Measurements from ENCODE around the gene FAM168A. TPM values are rescaled to one million over a fixed set of nuclear protein-coding genes. Genes with fewer than 3 reads are reported as not detected.

FAM168A gene
- total RNA-seq, 1 donor from 2014 or later: 21.2 TPM

DNA sequence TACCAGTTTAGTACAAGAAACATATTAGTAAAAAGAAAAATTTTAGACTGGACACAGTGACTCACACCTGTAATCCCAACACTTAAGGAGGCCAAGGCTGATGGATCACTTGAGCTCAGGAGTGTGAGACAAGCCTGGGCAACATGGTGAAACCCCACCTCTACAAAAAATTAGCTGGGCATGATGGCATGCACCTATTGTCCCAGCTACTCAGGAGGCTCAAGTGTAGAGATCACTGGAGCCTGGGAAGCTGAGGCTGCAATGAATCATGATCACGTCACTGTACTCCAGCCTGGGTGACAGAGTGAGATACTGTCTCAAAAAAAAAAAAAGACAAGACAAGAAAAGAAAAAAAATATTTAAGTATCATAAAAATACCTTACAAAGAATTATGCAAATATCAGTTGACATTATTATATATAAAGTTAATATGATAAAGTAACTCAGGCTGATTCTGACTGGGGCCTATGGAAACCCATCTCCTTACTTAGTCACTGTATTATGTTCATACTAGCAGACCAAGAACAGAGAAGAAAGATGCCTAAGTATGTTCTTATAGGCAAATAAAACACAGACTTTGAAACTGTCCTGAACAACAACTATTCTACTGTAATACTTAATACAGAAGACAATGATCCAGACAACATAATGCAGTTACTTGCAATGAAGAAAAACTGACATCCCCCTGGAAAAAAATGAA, 27.3 kb downstream of the FAM168A start:
- DNase-seq (ENCODE audit: low spot score): no peak
- Mint-ChIP-seq H3K9me3 (ENCODE audit: unreplicated experiment) (no peaks in the 10 kb centered on the region), H3K27ac (ENCODE audit: unreplicated experiment) (no peak overlapping the region), H3K27me3 (ENCODE audit: unreplicated experiment) (no peaks in the 10 kb centered on the region), H3K36me3 (ENCODE audit: low read depth, unreplicated experiment) (peaks cover 10% of the 10 kb centered on the region), H3K4me1 (ENCODE audit: unreplicated experiment) (peaks cover 10% of the 10 kb centered on the region), H3K4me3 (ENCODE audit: unreplicated experiment) (no peak overlapping the region)
- TF ChIP-seq, protein P1, sequence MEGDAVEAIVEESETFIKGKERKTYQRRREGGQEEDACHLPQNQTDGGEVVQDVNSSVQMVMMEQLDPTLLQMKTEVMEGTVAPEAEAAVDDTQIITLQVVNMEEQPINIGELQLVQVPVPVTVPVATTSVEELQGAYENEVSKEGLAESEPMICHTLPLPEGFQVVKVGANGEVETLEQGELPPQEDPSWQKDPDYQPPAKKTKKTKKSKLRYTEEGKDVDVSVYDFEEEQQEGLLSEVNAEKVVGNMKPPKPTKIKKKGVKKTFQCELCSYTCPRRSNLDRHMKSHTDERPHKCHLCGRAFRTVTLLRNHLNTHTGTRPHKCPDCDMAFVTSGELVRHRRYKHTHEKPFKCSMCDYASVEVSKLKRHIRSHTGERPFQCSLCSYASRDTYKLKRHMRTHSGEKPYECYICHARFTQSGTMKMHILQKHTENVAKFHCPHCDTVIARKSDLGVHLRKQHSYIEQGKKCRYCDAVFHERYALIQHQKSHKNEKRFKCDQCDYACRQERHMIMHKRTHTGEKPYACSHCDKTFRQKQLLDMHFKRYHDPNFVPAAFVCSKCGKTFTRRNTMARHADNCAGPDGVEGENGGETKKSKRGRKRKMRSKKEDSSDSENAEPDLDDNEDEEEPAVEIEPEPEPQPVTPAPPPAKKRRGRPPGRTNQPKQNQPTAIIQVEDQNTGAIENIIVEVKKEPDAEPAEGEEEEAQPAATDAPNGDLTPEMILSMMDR (IDR thresholded peaks at IDR 0.05; ENCODE audit: unreplicated experiment): no peak

- Mint-ChIP-seq H3K4me1 (ENCODE audit: unreplicated experiment) (peaks cover 16% of the 10 kb centered on the region), H3K36me3 (ENCODE audit: low read depth, unreplicated experiment) (peaks cover 3% of the 10 kb centered on the region), H3K4me3 (ENCODE audit: unreplicated experiment) (no peak overlapping the region), H3K27me3 (ENCODE audit: unreplicated experiment) (peaks cover 2% of the 10 kb centered on the region), H3K9me3 (ENCODE audit: unreplicated experiment) (no peaks in the 10 kb centered on the region), H3K27ac (ENCODE audit: unreplicated experiment) (no peak overlapping the region)
- TF ChIP-seq, protein P1 (IDR thresholded peaks at IDR 0.05; ENCODE audit: unreplicated experiment): no peak
- no peak for DNase-seq (ENCODE audit: low spot score)
Measured at GRCh38 chr11:73566977-73567755, 30.7 kb downstream of the FAM168A start.

GRCh38 chr11:73566422-73566821, 31.5 kb downstream of the FAM168A start:
- no peak for DNase-seq (ENCODE audit: low spot score)
- peaks cover 16% of the 10 kb centered on the region for H3K4me1 Mint-ChIP-seq (ENCODE audit: unreplicated experiment)
- H3K27ac Mint-ChIP-seq (ENCODE audit: unreplicated experiment): no peak overlapping the region
- TF ChIP-seq, protein P1 (IDR thresholded peaks at IDR 0.05; ENCODE audit: unreplicated experiment): no peak
- no peak overlapping the region for H3K4me3 Mint-ChIP-seq (ENCODE audit: unreplicated experiment)
- H3K9me3 Mint-ChIP-seq (ENCODE audit: unreplicated experiment): no peaks in the 10 kb centered on the region
- peaks cover 3% of the 10 kb centered on the region for H3K36me3 Mint-ChIP-seq (ENCODE audit: low read depth, unreplicated experiment)
- peaks cover 2% of the 10 kb centered on the region for H3K27me3 Mint-ChIP-seq (ENCODE audit: unreplicated experiment)

DNA sequence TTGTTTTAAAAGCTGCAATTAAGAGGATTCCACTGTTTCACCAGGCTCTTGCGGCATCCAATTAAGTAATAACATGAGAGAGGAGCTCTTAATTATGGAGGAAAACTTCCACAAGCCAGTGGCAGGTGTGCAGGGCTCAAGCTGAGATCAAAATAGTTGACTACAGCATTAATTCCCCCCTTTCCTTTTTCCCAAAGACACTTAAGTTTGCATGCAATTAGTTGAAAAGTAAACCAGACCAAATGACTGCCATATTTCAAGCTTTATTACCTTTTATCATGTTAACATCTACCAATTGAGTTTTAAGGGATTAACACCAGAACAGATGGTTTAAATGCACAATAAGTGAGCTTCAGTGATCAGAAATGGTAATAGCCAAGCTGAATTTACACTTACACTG, 32.1 kb downstream of the FAM168A start:
- TF ChIP-seq, protein P1 (IDR thresholded peaks at IDR 0.05; ENCODE audit: unreplicated experiment): no peak
- Mint-ChIP-seq H3K4me1 (ENCODE audit: unreplicated experiment) (peaks cover 16% of the 10 kb centered on the region), H3K9me3 (ENCODE audit: unreplicated experiment) (no peaks in the 10 kb centered on the region), H3K4me3 (ENCODE audit: unreplicated experiment) (no peak overlapping the region), H3K27me3 (ENCODE audit: unreplicated experiment) (peaks cover 2% of the 10 kb centered on the region), H3K27ac (ENCODE audit: unreplicated experiment) (no peak overlapping the region), H3K36me3 (ENCODE audit: low read depth, unreplicated experiment) (peaks cover under 1% of the 10 kb centered on the region)
- no peak for DNase-seq (ENCODE audit: low spot score)

DNA sequence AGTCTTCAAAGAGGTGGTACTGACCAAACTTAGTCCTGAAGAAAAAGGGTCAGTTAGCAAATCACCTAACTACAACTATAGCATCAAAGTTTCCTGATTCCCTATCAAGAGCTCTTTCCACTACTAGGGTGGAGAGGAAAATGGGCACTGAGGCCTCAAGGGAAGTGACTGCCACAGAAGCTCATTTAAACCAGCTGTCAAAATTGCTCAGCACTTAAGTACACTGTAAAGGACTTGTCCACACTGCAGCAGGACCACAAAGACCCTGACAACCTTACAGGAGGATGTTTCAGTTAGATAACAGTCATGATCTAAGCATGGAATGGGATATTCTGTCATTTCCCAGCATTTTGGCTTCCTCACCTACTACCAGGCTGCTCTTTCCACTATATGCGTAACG, 33.0 kb downstream of the FAM168A start:
- peaks cover 16% of the 10 kb centered on the region for H3K4me1 Mint-ChIP-seq (ENCODE audit: unreplicated experiment)
- H3K27me3 Mint-ChIP-seq (ENCODE audit: unreplicated experiment): peaks cover 2% of the 10 kb centered on the region
- H3K4me3 Mint-ChIP-seq (ENCODE audit: unreplicated experiment): no peak overlapping the region
- no peaks in the 10 kb centered on the region for H3K36me3 Mint-ChIP-seq (ENCODE audit: low read depth, unreplicated experiment)
- H3K27ac Mint-ChIP-seq (ENCODE audit: unreplicated experiment): no peak overlapping the region
- no peak for DNase-seq (ENCODE audit: low spot score)
- TF ChIP-seq, protein P1 (IDR thresholded peaks at IDR 0.05; ENCODE audit: unreplicated experiment): no peak
- H3K9me3 Mint-ChIP-seq (ENCODE audit: unreplicated experiment): no peaks in the 10 kb centered on the region

All from endothelial cell (in vitro differentiated cells).